NCI-H2107 (cell line): ENCODE results near the gene MUSTN1.

Experiments used
- DNase-seq: peaks from one replicate; lab custom pipeline; 2025; lab: John Stamatoyannopoulos, UW

Gene MUSTN1

DNA sequence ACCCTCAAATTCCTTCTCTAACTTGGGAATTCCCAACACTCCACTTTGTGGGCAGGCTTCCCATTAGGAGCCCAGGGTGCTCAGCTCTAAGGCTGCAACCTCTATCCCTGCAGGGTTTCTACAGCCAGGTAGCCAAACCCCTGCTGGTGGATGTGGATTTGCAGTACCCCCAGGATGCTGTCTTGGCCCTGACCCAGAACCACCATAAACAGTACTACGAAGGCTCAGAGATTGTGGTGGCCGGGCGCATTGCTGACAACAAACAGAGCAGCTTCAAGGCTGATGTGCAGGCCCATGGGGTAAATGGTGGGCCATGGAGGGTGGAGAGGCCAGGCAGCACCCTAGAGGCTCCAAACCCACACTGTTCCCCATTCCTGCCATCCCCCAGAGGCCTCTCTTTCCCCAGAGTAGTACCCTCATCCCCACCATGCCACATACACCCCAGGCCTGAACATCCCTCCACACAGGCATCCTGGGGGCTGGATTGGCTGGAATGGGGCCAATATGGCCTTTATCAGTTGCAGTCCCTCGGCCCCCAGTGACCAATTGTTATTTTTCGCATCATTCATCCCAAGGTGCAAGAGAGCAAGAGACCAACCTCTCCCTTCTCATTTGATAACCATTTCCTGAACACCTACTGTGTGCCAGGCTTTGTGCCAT is 49.8 kb downstream of the MUSTN1 start:
- DNase-seq = no peak

GRCh38 chr3:52784021-52784621 is 50.7 kb downstream of the MUSTN1 start:
- no peak for DNase-seq

DNA sequence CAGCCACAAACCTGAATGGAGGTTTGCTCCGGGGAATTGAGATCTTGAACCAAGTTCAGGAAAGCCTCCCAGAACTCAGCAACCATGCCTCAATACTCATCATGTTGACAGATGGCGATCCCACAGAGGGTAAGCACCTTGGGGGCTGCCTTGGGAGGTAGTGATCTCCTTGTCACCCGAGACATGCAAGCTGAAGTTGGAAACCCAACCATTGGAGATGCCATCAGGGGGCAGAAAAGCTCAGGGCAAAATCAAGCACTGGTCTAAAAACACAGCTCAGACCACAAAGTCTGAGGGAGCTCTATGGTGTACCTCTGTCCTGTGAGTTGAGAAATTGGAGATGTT is 51.6 kb downstream of the MUSTN1 start:
- no peak for DNase-seq
